ENCODE data around the gene SMIM26. TPM values are rescaled to one million over a fixed set of nuclear protein-coding genes. Genes with fewer than 3 reads are reported as not detected.
A peak's percentile ranks its signal among the peaks of the same experiment; 100 is the strongest.
"Not testable (repeated sequence)": the region's sequence is repeated elsewhere in the genome, so short reads cannot be mapped to it uniquely, and the experiment has no call there.

The SMIM26 gene
- polyA plus RNA-seq (2013) = 128 TPM

GRCh38 chr20:18566892-18567738, at the start of gene SMIM26:
TSS of gene SMIM26 (plus strand) at chr20:18567432. CDS start at chr20:18567479, 47 bp downstream.
- POLR2A ChIA-PET = interaction anchor here (0.6 to 1.1 kb wide), 3 partner anchors 59 to 611 kb away, joined by 3 read pairs; partner anchors contain the start of genes DZANK1, POLR3F and SEC23B
- H3K27me3 ChIP-seq (replicated peaks in 2 of 5; ENCODE audit: control insufficient read depth in 4 of 5, insufficient read depth in 5 of 5, low read length in 4 of 5) = no peaks in the 10 kb centered on the region
- peak within 1 kb of the TSS; percentile 61 to 91 (median 85) for H3K4me3 ChIP-seq (ENCODE audit: control insufficient read depth in 1 of 7, extremely low read depth in 1 of 7, insufficient read depth in 4 of 7, low read depth in 2 of 7, low read length in 6 of 7)
- H3K4me1 ChIP-seq (ENCODE audit: control extremely low read depth in 1 of 4, control insufficient read depth in 4 of 4, insufficient read depth in 4 of 4, low read length in 3 of 4) = peaks cover 7 to 14% (median 9%) of the 10 kb centered on the region in 4 experiments
- CTCF ChIA-PET = no interaction called here
- H3K36me3 ChIP-seq (ENCODE audit: control insufficient read depth in 4 of 4, insufficient read depth in 4 of 4, low read length in 3 of 4) = peaks cover 0 to 30% (median 18%) of the 10 kb centered on the region in 4 experiments
- peak within 1 kb of the TSS; percentile 93 to 97 for H3K27ac ChIP-seq (ENCODE audit: insufficient read depth in 1 of 2, low read depth in 1 of 2, low read length in 2 of 2, poor library complexity in 1 of 2, severe bottlenecking in 2 of 2)
- peaks cover 0 to 4% (median 0%) of the 10 kb centered on the region in 5 experiments for H3K9me3 ChIP-seq (ENCODE audit: control extremely low read depth in 1 of 5, control insufficient read depth in 4 of 5, insufficient read depth in 2 of 5, low read depth in 1 of 5, low read length in 4 of 5)
- DNase-seq = peak; percentile 90 to 96 (median 95)
- WGBS (ENCODE audit: insufficient coverage) = under 1% methylated on average over 45 of the region's 51 CpGs

- WGBS (ENCODE audit: insufficient coverage) = 97% methylated on average over 9 of the region's 9 CpGs
- H3K27ac ChIP-seq (ENCODE audit: insufficient read depth in 1 of 2, low read depth in 1 of 2, low read length in 2 of 2, poor library complexity in 1 of 2, severe bottlenecking in 2 of 2); H3K27me3 ChIP-seq (replicated peaks in 2 of 5; ENCODE audit: control insufficient read depth in 4 of 5, insufficient read depth in 5 of 5, low read length in 4 of 5); POLR2A ChIA-PET; DNase-seq; H3K9me3 ChIP-seq (ENCODE audit: control extremely low read depth in 1 of 5, control insufficient read depth in 4 of 5, insufficient read depth in 2 of 5, low read depth in 1 of 5, low read length in 4 of 5); H3K4me3 ChIP-seq (ENCODE audit: control insufficient read depth in 1 of 7, extremely low read depth in 1 of 7, insufficient read depth in 4 of 7, low read depth in 2 of 7, low read length in 6 of 7); H3K4me1 ChIP-seq (ENCODE audit: control extremely low read depth in 1 of 4, control insufficient read depth in 4 of 4, insufficient read depth in 4 of 4, low read length in 3 of 4); CTCF ChIA-PET: not testable (repeated sequence)
- H3K36me3 ChIP-seq (ENCODE audit: control insufficient read depth in 4 of 4, insufficient read depth in 4 of 4, low read length in 3 of 4) = peaks cover 9 to 40% (median 28%) of the 10 kb centered on the region in 4 experiments
These were observed 45.2 kb upstream of the SMIM26 start for GRCh38 chr20:18522066-18522465.

- DNase-seq = no peak
- Histone ChIP-seq H3K27me3 (replicated peaks in 2 of 5; ENCODE audit: control insufficient read depth in 4 of 5, insufficient read depth in 5 of 5, low read length in 4 of 5) (no peaks in the 10 kb centered on the region), H3K27ac (ENCODE audit: insufficient read depth in 1 of 2, low read depth in 1 of 2, low read length in 2 of 2, poor library complexity in 1 of 2, severe bottlenecking in 2 of 2) (no peak overlapping the region), H3K9me3 (ENCODE audit: control extremely low read depth in 1 of 5, control insufficient read depth in 4 of 5, insufficient read depth in 2 of 5, low read depth in 1 of 5, low read length in 4 of 5) (no peaks in the 10 kb centered on the region), H3K4me3 (ENCODE audit: control insufficient read depth in 1 of 7, extremely low read depth in 1 of 7, insufficient read depth in 4 of 7, low read depth in 2 of 7, low read length in 6 of 7) (no peak overlapping the region), H3K4me1 (ENCODE audit: control extremely low read depth in 1 of 4, control insufficient read depth in 4 of 4, insufficient read depth in 4 of 4, low read length in 3 of 4) (no peaks in the 10 kb centered on the region), H3K36me3 (ENCODE audit: control insufficient read depth in 4 of 4, insufficient read depth in 4 of 4, low read length in 3 of 4) (peaks cover 14 to 47% (median 37%) of the 10 kb centered on the region in 4 experiments)
- ChIA-PET POLR2A (no interaction called here), CTCF (interaction anchor here (0.7 kb wide), 1 partner anchor 26 kb away, joined by 3 read pairs; the partner anchor contains the start of gene RBBP9)
- WGBS (ENCODE audit: insufficient coverage) = 100% methylated on average over 2 of the region's 2 CpGs
These were observed 44.2 kb upstream of the SMIM26 start for GRCh38 chr20:18523066-18523465.

- CTCF ChIA-PET = interaction anchor here (0.6 kb wide), 1 partner anchor 23 kb away, joined by 3 read pairs; no protein-coding TSS in a partner anchor
- no peaks in the 10 kb centered on the region for H3K27me3 ChIP-seq (replicated peaks in 2 of 5; ENCODE audit: control insufficient read depth in 4 of 5, insufficient read depth in 5 of 5, low read length in 4 of 5)
- peaks cover 17 to 61% (median 50%) of the 10 kb centered on the region in 4 experiments for H3K36me3 ChIP-seq (ENCODE audit: control insufficient read depth in 4 of 4, insufficient read depth in 4 of 4, low read length in 3 of 4)
- POLR2A ChIA-PET = no interaction called here
- no peaks in the 10 kb centered on the region for H3K9me3 ChIP-seq (ENCODE audit: control extremely low read depth in 1 of 5, control insufficient read depth in 4 of 5, insufficient read depth in 2 of 5, low read depth in 1 of 5, low read length in 4 of 5)
- no peak overlapping the region for H3K4me3 ChIP-seq (ENCODE audit: control insufficient read depth in 1 of 7, extremely low read depth in 1 of 7, insufficient read depth in 4 of 7, low read depth in 2 of 7, low read length in 6 of 7)
- no peak for DNase-seq
- no peaks in the 10 kb centered on the region for H3K4me1 ChIP-seq (ENCODE audit: control extremely low read depth in 1 of 4, control insufficient read depth in 4 of 4, insufficient read depth in 4 of 4, low read length in 3 of 4)
- H3K27ac ChIP-seq (ENCODE audit: insufficient read depth in 1 of 2, low read depth in 1 of 2, low read length in 2 of 2, poor library complexity in 1 of 2, severe bottlenecking in 2 of 2) = no peak overlapping the region
- WGBS (ENCODE audit: insufficient coverage) = 88% methylated on average over 1 of the region's 1 CpG
These were observed 42.6 kb upstream of the SMIM26 start for GRCh38 chr20:18524646-18525045.

- POLR2A ChIA-PET; H3K4me3 ChIP-seq (ENCODE audit: control insufficient read depth in 1 of 7, extremely low read depth in 1 of 7, insufficient read depth in 4 of 7, low read depth in 2 of 7, low read length in 6 of 7); CTCF ChIA-PET; H3K27me3 ChIP-seq (replicated peaks in 2 of 5; ENCODE audit: control insufficient read depth in 4 of 5, insufficient read depth in 5 of 5, low read length in 4 of 5); H3K27ac ChIP-seq (ENCODE audit: insufficient read depth in 1 of 2, low read depth in 1 of 2, low read length in 2 of 2, poor library complexity in 1 of 2, severe bottlenecking in 2 of 2); H3K4me1 ChIP-seq (ENCODE audit: control extremely low read depth in 1 of 4, control insufficient read depth in 4 of 4, insufficient read depth in 4 of 4, low read length in 3 of 4); DNase-seq; H3K9me3 ChIP-seq (ENCODE audit: control extremely low read depth in 1 of 5, control insufficient read depth in 4 of 5, insufficient read depth in 2 of 5, low read depth in 1 of 5, low read length in 4 of 5): not testable (repeated sequence)
- peaks cover 17 to 75% (median 60%) of the 10 kb centered on the region in 4 experiments for H3K36me3 ChIP-seq (ENCODE audit: control insufficient read depth in 4 of 4, insufficient read depth in 4 of 4, low read length in 3 of 4)
- 79% methylated on average over 10 of the region's 14 CpGs for WGBS (ENCODE audit: insufficient coverage)
These were observed 40.5 kb upstream of the SMIM26 start for GRCh38 chr20:18526761-18527160.

GRCh38 chr20:18527339-18527738, 39.9 kb upstream of the SMIM26 start:
- ChIA-PET CTCF (interaction anchor here (0.6 kb wide), 1 partner anchor 43 kb away, joined by 3 read pairs; no protein-coding TSS in a partner anchor), POLR2A (no interaction called here)
- no peaks in the 10 kb centered on the region for H3K4me1 ChIP-seq (ENCODE audit: control extremely low read depth in 1 of 4, control insufficient read depth in 4 of 4, insufficient read depth in 4 of 4, low read length in 3 of 4)
- no peaks in the 10 kb centered on the region for H3K27me3 ChIP-seq (replicated peaks in 2 of 5; ENCODE audit: control insufficient read depth in 4 of 5, insufficient read depth in 5 of 5, low read length in 4 of 5)
- H3K36me3 ChIP-seq (ENCODE audit: control insufficient read depth in 4 of 4, insufficient read depth in 4 of 4, low read length in 3 of 4) = peaks cover 17 to 75% (median 63%) of the 10 kb centered on the region in 4 experiments
- WGBS (ENCODE audit: insufficient coverage) = no CpG with 5 or more reads among the region's 2 CpGs
- DNase-seq = no peak
- H3K9me3 ChIP-seq (ENCODE audit: control extremely low read depth in 1 of 5, control insufficient read depth in 4 of 5, insufficient read depth in 2 of 5, low read depth in 1 of 5, low read length in 4 of 5) = no peaks in the 10 kb centered on the region
- no peak overlapping the region for H3K27ac ChIP-seq (ENCODE audit: insufficient read depth in 1 of 2, low read depth in 1 of 2, low read length in 2 of 2, poor library complexity in 1 of 2, severe bottlenecking in 2 of 2)
- H3K4me3 ChIP-seq (ENCODE audit: control insufficient read depth in 1 of 7, extremely low read depth in 1 of 7, insufficient read depth in 4 of 7, low read depth in 2 of 7, low read length in 6 of 7) = no peak overlapping the region

- ChIA-PET POLR2A (no interaction called here), CTCF (interaction anchor here (0.6 kb wide), 1 partner anchor 43 kb away, joined by 3 read pairs; no protein-coding TSS in a partner anchor)
- Histone ChIP-seq H3K27me3 (replicated peaks in 2 of 5; ENCODE audit: control insufficient read depth in 4 of 5, insufficient read depth in 5 of 5, low read length in 4 of 5) (no peaks in the 10 kb centered on the region), H3K4me1 (ENCODE audit: control extremely low read depth in 1 of 4, control insufficient read depth in 4 of 4, insufficient read depth in 4 of 4, low read length in 3 of 4) (no peaks in the 10 kb centered on the region), H3K27ac (ENCODE audit: insufficient read depth in 1 of 2, low read depth in 1 of 2, low read length in 2 of 2, poor library complexity in 1 of 2, severe bottlenecking in 2 of 2) (no peak overlapping the region), H3K9me3 (ENCODE audit: control extremely low read depth in 1 of 5, control insufficient read depth in 4 of 5, insufficient read depth in 2 of 5, low read depth in 1 of 5, low read length in 4 of 5) (no peaks in the 10 kb centered on the region), H3K36me3 (ENCODE audit: control insufficient read depth in 4 of 4, insufficient read depth in 4 of 4, low read length in 3 of 4) (peaks cover 20 to 80% (median 68%) of the 10 kb centered on the region in 4 experiments), H3K4me3 (ENCODE audit: control insufficient read depth in 1 of 7, extremely low read depth in 1 of 7, insufficient read depth in 4 of 7, low read depth in 2 of 7, low read length in 6 of 7) (no peak overlapping the region)
- WGBS (ENCODE audit: insufficient coverage) = 100% methylated on average over 2 of the region's 2 CpGs
- DNase-seq = no peak
These were observed 39.4 kb upstream of the SMIM26 start for GRCh38 chr20:18527836-18528235.
